GM19455 (cell line): ENCODE data around the gene DPH1.
A peak's percentile ranks its signal among the peaks of the same experiment; 100 is the strongest.

Source experiments
- ATAC-seq: cut with Tn5 transposase; IDR thresholded peaks from one replicate; pipeline ENCODE4 v1.9.1; 2021; ENCODE audit not compliant: unreplicated experiment

Gene DPH1

GRCh38 chr17:2049333-2050299 is 19.7 kb downstream of the DPH1 start:
- ATAC-seq: no peak

GRCh38 chr17:2050300-2051060 is 20.5 kb downstream of the DPH1 start:
- no peak for ATAC-seq

- ATAC-seq: no peak
These were observed 21.3 kb downstream of the DPH1 start for GRCh38 chr17:2051061-2051932.

- ATAC-seq: no peak
These were observed 22.1 kb downstream of the DPH1 start for GRCh38 chr17:2051933-2052559.

GRCh38 chr17:2053380-2054261 is 23.7 kb downstream of the DPH1 start:
- ATAC-seq: no peak

GRCh38 chr17:2054262-2054511 is 24.2 kb downstream of the DPH1 start:
- no peak for ATAC-seq

GRCh38 chr17:2054512-2055291 is 24.7 kb downstream of the DPH1 start, which contains the start of gene HIC1:
Gene HIC1 (plus strand): TSS chr17:2055103. CDS start chr17:2056691, 1,588 bp downstream.
- ATAC-seq: peak; percentile 27

- ATAC-seq: no peak
These were observed 25.6 kb downstream of the DPH1 start for GRCh38 chr17:2055292-2056205.

- ATAC-seq: no peak
These were observed 26.5 kb downstream of the DPH1 start for GRCh38 chr17:2056206-2057174.

- ATAC-seq: no peak
These were observed 27.3 kb downstream of the DPH1 start for GRCh38 chr17:2057175-2057759.

- no peak for ATAC-seq
These were observed 28.0 kb downstream of the DPH1 start for GRCh38 chr17:2057760-2058585.

GRCh38 chr17:2058586-2059546 is 28.9 kb downstream of the DPH1 start:
- no peak for ATAC-seq

- no peak for ATAC-seq
These were observed 29.8 kb downstream of the DPH1 start for GRCh38 chr17:2059547-2060384.

- ATAC-seq: no peak
These were observed 30.4 kb downstream of the DPH1 start for GRCh38 chr17:2060385-2060658.
